GM18517 (cell line): ENCODE measurements around the gene CRYBA4.
A peak's percentile ranks its signal among the peaks of the same experiment; 100 is the strongest.

Source experiments
- ATAC-seq: cut with Tn5 transposase; IDR thresholded peaks from one replicate; pipeline ENCODE4 v1.9.1; 2021; ENCODE audit warnings: mild to moderate bottlenecking, moderate library complexity; ENCODE audit not compliant: unreplicated experiment

The CRYBA4 gene

DNA sequence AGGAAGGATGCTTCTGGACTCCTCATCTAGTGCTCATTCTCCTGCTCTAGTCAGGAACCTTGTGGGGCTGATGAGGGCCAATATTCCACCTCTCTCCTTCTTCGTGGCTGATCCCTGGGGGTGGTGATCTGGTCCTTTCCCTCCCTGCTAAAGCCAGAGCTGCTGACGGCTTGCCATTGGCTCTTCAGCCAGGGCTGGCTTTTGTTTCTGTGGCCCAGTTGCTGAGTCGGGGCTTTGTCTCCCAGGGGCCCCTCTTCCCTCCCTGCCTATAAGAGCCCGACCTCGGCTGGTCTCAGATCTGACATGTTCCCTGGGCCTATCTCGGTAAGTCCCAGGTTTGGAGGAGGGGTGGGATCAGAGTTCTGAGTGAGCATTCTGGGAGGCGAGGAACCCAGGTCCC lies at the start of gene CRYBA4:
CRYBA4 (plus strand) TSS at position 301 of the 400 bp plus-strand sequence. CDS start 634 bp downstream, outside the sequence.
- ATAC-seq, result no peak

DNA sequence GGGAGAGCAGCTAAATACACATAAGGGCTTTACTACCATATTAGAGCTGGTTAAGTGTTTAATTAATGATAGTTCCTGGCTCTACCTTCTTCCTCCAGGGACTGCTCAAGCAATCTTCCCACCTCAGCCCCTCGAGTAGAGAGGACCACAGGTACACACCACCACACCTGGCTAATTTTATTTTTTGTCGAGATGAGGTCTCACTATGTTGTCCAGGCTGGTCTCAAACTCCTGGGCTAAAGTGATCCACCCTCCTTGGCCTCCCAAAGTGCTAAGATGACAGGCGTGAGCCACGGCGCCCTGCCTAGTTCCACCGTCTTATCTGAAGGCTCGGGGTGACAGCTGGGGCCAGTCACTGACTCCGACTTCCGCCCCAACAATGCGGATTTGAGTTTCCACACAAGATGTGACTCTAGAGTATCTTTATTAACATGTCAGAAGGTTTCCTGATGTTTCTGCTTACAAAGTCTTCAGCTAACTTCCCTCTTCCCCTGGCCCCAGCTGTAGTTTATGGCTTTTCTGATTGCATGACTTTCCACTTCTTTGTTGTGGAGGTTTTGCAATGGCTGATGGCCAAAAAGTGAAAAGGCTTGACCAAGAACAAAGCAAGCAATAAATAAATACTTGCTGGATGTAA lies 48.6 kb upstream of the CRYBA4 start:
- no peak for ATAC-seq

DNA sequence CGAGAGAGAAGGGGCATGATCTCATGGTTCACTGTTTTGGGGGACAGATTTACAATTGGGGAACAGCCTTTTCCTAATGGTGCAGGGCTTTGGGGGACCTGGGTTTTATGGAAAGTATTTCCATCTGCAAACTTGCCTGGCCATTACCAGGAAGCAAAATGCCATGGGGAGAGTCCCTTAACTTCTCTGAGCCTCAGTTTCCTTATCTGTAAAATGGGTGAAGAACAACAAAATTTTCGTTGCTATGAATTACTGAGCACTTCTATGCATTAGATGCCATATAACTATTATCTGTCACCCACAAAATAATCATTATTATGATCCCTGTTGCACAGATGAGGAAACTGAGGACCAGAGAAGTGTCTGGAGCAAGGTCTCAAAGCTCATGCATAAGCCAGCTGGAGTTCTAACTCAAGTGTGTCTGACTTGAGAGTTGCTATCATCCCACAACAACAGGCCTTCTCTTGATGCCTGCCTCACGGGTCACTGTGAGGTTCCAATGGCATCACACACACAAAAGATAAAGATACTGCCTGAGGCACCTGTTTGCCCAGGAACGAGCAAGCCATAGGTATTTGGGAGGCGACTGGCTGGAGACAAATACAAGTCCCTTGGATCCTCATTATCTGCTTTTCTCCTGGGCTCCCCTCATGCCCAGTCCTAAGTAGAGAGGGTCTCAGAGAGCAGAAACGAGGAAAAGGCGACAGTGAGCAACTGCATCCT lies 47.6 kb upstream of the CRYBA4 start:
- no peak for ATAC-seq

DNA sequence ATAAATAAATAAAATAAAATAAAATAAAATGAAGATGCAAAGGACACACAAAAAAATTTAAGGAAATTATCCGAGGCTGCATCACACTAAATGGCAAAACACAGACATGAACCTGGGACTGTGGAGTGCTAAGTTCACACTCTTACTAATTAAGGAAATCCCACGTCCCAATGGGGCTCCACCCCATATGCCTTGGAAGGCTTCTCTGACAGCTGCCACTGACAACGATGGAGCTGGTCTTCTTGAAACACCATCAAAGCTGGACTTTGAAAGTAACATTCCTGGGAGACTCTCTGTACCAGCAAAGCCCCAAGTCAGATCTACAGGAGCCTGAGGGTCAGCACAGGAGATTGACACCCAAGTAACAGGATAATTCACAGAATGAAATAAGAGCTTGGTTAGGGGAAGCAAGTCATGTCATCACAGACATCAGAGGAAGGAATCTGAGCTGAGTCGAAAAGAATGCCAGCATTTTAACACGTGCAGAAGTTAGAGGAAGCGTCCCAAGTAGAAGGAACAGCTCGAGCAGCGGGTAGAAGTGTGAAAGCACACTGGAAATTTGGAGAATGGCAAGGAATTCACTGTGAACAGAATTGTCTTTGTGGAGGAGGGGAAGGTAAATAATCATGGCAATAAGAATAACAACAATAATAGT lies 45.6 kb upstream of the CRYBA4 start:
- ATAC-seq, result no peak

DNA sequence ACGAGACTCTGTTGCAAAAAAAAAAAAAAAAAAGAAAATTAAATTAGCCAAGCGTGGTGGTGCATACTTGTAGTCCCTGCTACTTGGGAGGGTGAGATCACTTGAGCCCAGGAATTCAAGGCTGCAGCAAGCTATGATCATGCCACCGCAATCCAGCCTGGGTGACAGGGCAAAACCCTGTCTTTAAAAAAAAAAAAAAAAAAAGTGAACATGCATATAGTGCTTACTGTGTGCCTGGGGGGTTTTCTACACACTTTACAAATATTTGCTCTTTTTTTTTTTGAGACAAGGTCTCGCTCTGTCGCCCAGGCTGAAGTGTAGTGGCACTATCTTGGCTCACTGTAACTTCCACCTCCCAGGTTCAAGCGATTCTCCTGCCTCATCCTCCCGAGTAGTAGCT lies 44.7 kb upstream of the CRYBA4 start:
- ATAC-seq, result no peak

DNA sequence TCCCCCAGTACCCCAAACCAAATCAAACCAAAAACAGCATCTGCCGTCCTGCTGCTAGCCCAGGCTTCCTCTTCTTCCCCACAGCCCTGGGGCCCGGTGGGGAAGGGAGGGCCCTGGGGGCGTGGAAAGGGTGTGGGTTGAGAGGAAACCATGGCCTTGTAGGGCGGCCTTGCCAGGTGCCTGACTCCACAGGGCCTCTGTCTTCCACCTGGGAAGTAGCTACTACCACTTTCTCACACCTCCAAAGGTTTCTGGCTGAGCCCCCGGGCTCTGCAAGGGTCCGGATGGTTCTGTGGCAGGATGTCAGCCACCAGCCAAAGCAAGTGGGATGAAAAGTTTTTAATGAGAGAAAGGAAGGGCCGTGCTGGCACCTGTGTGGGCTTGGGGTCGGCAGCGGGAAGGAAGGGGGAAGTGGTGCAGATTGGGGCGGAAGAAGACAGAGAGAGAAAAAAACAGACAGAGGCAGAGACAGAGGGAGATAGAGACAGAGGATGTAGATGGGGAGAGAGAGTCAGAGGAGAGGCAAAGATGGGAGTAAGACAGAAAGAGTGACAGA lies 42.4 kb upstream of the CRYBA4 start:
- peak; percentile 51 for ATAC-seq

DNA sequence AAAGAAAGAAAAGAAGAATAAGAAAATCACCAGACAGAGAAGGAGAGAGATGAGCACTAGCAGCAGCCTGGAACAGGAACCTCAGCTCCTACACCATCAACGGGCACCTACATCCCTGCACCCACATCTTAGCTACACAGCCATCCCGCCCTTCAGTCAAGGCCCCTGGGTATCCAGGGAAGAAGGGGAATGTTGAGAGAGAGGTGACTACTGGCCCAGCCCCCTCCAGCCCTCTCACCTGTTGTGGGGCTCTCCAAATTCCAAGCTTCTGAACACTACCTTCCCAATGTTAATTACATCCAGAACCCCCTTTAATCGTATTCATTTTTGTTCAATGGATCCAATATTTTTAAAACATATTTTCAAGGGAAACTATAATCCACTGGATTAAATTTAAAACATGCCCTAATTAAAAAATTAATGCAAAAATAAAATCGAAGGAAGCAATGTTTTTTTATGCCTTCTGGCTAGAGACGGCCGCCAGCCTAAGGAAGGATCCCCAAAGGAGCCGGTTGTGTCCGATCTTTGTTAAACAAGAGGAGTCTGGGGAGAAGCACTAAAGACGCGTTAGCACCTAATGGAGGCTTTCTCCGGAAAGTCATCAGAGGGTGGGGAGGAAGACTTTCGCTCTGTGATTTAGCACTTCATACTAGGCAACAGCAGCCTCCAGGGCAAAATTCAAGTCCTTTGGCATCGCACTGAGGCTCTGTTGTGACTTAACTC lies 41.4 kb upstream of the CRYBA4 start:
- ATAC-seq, result no peak

DNA sequence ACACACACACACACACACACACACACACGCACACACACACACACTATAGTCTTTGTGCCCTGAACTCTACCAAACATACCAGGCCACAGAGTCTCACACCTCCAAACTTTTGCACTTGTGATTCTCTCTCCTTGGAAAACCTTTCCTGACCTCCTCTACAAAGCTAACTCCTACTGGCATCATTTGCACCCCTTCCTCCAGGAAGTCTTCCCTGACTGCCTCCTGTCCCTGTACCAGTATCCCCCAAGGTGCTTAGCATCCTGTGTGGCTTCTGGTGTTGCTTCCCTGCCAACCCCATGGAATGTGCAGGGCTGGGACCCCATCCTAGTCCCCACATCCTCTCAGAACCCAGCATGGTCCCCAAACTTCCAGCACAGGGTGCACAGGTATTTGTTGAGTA lies 40.7 kb upstream of the CRYBA4 start:
- no peak for ATAC-seq

DNA sequence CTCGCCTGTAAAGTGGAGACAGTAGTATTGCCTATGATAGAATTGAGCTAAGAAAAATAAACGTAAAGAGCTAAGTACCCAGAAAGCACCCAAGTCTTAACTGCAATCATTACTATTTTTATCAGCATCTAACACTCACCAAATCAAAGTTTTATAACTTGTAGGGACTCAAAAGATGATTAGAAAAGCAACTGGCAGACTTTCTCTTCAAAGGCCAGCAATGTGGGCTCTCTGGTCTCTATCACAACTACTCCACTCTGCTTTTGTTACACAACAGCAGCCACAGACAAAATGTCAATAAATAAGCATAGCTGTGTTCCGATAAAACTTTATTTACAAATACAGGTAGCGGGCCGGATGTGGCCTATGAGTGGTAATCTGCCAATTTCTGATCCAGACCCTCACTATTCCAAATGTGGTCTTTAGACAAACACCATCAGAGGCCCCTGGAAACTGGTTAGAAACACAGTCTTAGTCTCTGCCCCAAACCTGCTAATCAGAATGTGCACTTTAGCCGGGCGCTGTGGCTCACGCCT lies 40.1 kb upstream of the CRYBA4 start:
- ATAC-seq, result no peak

DNA sequence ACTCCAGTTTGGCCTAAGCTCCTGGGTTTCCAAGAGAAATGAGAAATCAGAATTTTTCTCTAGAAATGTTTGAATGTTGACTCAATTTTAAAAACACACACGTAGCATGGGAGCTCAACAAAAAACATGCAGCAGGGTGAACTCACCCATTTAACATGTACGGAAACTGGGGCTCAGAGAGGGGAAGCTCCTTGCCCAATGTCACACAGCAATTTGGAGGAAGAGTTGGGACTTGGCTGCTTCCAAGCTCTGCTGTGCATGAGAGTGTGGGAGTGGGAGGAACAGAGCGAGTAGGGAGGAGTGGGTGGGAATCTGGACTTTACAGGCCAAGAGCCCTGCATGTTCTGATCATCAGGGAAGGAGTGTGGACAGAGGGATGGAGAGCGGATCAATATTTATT lies 37.8 kb upstream of the CRYBA4 start:
- ATAC-seq, result no peak

DNA sequence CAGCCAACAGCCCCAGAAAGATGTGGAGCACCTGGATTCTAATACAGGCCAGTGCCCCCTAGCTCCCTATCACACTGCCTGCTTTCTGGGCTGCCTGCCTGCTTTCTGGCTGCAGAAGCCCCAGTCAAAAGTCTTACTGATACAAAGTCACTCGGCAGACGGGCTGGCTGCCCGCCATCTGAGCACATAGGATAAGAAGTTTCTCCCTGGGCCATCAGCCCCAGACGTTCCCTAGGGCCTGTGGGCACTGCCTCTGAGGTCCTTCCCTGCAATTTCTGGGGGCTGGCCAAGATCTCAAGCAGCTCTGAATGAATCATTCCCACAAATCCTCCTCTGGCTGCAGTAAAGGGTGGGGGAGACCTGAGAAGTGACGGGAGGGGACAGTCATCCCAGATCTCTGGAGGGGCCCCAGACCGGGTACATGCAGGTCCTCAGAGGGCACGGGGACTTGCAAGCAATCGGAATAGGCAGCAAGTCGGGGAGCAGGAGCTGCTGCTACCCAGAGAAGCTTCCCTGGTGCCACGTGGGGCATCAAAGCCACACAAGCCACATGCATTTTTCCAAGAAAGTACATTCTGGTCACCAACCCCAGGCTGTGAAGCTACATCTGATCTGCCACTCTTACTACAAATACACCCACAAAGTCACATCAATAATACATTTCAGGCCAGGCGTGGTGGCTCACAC lies 36.5 kb upstream of the CRYBA4 start:
- ATAC-seq, result no peak

DNA sequence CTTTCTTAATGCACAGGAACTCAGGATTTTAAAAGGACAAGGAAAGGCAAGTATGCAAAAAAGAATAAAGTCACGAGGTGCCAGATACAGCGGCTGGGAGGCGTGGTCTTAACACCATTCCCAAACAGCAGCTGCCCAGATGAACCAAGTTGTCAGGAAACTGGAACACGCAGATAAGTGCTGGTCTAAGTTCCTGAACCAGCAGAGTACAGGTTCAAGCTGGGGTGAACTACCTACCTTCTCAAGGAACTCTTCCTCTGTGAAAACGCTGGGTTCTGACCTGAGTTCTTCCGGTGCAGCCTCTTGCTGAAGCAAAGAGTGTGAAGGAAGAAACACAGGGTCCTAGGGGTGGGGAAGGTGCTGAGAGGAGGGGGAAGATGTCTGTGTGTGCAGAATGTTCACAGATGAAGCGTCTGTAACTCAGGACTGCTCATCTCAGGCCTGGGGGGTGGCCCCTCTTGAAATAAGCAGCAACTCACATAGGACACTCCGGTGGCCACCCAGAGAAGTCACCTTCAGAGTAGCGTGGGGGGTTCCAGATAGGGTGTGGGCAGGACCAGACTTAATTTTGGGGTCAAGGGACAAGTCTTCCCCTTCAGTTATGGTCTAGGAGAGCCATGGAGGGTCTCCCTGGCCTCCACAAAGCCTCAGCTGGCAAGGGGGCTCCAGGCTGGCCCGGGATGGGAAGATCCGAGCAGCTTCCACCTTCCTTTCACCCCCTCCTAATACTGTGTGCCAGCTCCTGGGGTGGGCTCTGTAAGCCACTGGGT lies 35.0 kb upstream of the CRYBA4 start:
- no peak for ATAC-seq

DNA sequence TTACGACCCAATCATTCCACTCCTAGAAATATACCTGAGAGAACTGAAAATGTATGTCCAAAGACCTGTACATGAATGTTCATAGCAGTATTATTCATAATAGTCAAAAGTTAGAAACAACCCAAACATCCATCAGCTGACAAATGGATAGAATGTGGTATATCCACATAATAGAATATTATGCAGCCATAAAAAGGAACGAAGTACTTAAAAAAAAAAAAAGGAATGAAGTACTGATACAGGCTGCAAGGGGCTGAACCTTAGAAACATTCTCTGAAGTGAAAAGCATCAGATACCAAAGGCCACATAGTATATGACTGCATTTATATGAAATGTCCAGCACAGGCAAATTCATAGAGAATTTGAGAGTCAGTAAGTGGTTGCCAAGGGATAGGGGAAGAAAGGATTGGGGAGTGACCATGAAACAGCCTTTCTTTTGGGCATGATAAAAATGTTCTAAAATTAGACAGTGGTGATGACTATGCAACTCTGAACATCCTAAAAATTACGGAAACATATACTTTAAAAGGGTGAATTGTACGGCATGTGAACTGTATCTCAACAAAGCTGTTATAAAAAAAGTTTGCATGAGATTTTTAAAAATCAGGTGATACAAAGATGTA lies 33.7 kb upstream of the CRYBA4 start:
- ATAC-seq, result no peak

DNA sequence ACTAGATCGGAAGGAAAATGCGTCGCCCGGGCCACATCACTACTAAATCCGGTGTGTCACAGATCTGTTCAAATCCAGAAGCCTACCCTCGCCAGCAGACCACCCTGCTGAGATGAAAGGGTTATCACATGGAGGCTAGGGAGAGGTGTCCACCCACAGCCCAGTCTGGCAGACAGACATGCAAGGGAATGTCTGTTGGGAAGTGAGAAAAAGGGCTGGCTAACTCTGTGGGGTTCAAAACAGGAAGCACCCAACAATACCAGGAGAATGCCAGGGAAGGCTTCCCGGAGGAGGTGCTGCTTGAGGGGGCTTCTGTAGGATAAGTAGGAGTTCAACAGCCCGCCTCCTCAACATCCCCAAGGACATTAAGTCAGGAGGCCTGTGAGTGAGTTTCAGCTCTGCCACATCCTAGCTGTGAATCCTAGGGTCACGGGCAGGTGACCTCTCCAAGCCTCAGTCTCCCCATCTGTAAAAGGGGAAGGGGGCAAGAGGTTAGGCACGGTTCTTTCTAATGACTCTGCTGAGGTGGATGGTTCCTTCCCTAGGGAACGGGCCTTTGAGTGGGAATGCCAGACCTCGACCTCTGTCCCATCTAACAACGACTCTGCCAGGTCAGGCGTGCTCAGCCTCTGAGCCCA lies 32.9 kb upstream of the CRYBA4 start:
- no peak for ATAC-seq

DNA sequence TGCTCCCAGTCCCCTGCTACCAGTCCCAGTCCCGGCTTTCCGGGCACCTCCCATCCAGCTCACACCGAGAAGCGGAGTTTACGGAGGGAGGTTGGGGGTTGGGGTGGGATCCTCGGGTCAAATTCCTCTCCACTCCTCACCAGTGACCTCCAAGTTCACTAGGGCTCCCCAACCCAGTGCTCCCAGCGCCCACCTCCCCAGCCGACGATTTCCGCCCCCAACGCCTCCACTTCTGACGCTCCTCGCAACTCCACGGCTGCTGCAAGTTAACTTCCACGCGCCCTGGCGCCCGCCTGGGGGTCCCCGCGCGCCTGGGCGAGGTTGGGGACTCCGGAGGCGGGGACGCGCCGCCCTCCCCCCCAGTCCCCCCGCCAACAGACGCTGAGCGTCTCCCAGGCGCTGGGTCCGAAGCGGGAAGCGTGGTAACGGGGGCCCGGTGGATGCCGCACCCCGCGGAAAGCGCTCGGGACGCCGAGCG lies 32.4 kb upstream of the CRYBA4 start:
- no peak for ATAC-seq

DNA sequence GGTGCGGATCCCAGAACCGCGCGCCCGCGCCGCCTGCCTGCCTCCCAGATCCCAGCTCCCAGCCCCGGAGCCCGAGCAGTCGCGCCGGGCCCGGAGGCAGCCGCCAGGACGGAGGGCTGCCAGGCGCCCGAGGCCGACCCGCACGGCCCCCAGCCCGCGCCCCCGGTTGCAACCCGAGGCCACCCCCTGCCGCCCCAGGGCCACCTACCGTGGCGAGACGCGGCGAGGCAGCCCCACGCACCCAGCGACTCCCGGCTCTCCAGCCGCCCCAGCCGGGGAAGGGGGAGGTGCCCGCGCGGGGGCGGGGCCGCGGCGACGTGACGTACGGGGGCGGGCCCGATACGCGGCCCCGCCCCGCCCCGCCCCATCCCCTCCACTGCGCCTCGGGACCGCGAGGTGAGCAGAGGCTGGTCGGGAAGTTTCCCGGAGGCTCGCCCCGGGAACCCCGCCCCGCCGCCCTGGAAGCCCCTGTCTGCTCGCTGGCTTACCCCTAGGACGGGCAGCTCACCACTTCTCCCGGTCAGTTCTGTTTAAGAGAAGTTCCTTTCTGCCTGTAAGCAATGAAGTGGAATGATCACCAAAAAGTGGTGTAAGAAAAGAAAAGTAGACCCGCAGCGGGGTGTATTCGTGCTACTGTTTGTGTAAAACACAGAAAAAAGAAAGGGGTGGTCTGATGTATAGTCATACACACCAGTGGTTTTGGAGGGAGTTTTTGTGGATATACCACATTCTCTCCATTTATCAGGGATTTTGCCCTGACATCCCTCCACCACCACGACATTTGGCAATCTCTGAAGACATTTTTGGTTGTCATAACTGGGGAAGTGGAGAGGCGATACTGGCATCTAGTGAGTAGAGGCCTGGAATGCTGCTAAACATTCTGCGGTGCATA lies 31.7 kb upstream of the CRYBA4 start, which contains the start of gene TPST2:
TPST2 (minus strand) TSS at position 288 of the 892 bp plus-strand sequence. CDS start 48,502 bp downstream, outside the sequence.
- no peak for ATAC-seq

DNA sequence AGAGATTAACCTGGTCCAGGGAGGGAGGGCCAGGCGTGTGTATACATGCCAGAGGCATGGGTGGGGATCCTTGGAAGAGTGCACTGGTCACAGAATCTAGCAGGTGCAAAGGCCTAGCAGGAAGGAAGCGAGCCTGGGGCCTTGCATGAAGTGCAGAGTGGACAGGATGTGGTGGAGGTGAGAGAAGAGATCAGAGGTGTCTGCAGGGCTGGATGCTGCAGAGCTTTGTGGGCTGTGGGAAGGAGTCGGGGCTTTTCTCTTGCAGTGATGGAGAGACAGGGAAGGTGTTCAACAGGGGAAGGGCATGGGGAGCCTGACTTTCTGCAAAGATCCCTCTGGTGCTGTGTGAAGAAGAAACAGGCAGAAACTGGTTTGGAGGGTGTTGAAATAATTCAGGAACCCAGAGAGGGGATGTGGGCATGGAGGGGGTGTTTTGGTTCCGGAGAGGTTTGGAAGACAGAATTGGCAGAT lies 29.3 kb upstream of the CRYBA4 start:
- ATAC-seq, result no peak
